ENCODE data around the gene EXOC6B. TPM values are rescaled to one million over a fixed set of nuclear protein-coding genes. Genes with fewer than 3 reads are reported as not detected.

Gene EXOC6B
- total RNA-seq, 6 experiments from 2014 or later, result 7.8 to 15.1 (median 9.1) TPM

- ATAC-seq (no peak), DNase-seq (no peak)
- Histone ChIP-seq H3K36me3 (no peaks in the 10 kb centered on the region), H3K27me3 (no peaks in the 10 kb centered on the region), H3K4me3 (no peak overlapping the region), H3K27ac (no peak overlapping the region), H3K4me1 (no peaks in the 10 kb centered on the region), H3K9me3 (no peaks in the 10 kb centered on the region)
- no peak for TF ChIP-seq CTCF (IDR thresholded peaks at IDR 0.05)
- no peak for TF ChIP-seq POLR2A (IDR thresholded peaks at IDR 0.05)
- intact Hi-C loops (cut with DNase I), result no loop called here
- WGBS (ENCODE audit: insufficient coverage, low coverage, low lambda C conversion rate, missing lambda C conversion rate), result 89% methylated on average over 2 of the region's 2 CpGs
Observed at GRCh38 chr2:72181616-72182015, 644.2 kb downstream of the EXOC6B start.

DNA sequence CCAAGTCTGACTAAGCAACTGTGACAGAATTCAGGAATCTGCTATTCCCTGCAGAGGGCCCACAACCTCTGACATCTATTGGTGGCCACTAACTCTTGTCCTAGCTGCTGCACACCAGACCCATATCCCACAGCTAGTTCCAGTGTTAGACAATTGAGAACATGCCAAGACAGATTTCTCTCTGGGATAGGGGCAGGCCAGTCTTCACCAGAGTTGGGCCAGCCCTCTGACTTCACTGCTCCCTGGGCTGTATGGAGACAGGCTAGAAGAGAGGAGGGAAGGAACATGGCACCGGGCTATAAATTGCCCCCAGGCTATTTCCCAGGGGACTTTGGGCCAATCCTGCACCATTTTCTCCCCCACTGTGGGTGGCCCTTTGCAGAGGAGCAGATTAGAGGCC is 645.5 kb downstream of the EXOC6B start:
- Histone ChIP-seq H3K9me3 (no peaks in the 10 kb centered on the region), H3K4me1 (no peaks in the 10 kb centered on the region), H3K4me3 (no peak overlapping the region), H3K27ac (no peak overlapping the region), H3K27me3 (no peaks in the 10 kb centered on the region), H3K36me3 (no peaks in the 10 kb centered on the region)
- DNase-seq, result no peak
- TF ChIP-seq POLR2A (IDR thresholded peaks at IDR 0.05), result no peak
- TF ChIP-seq CTCF (IDR thresholded peaks at IDR 0.05), result no peak
- WGBS (ENCODE audit: insufficient coverage, low coverage, low lambda C conversion rate, missing lambda C conversion rate), result 100% methylated on average over 1 of the region's 1 CpG
- no peak for ATAC-seq
- intact Hi-C loops (cut with DNase I), result no loop called here

DNA sequence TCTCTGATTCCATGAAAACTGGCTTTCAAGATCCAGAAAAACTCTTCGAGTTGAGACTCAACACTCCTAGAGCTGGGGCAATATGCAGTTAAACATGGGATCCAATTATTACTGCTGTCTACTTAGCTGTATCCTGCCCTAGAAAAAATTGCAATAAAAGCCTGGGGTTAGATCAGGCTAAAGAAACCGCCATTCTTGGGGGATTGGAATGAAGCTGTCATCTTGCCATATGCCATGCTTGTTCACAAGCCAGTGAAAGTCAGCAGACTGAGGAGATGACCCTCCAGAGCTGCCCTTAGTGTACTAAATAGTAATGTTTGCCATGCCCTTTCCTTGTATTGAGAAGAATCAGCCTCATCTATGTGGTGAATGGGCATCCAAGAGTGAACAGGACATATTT is 647.3 kb downstream of the EXOC6B start:
- TF ChIP-seq CTCF (IDR thresholded peaks at IDR 0.05) (no peak), POLR2A (IDR thresholded peaks at IDR 0.05) (no peak)
- WGBS (ENCODE audit: insufficient coverage, low coverage, low lambda C conversion rate, missing lambda C conversion rate), result 94% methylated on average over 2 of the region's 2 CpGs
- Histone ChIP-seq H3K9me3 (no peaks in the 10 kb centered on the region), H3K4me1 (no peaks in the 10 kb centered on the region), H3K4me3 (no peak overlapping the region), H3K36me3 (no peaks in the 10 kb centered on the region), H3K27ac (no peak overlapping the region), H3K27me3 (no peaks in the 10 kb centered on the region)
- DNase-seq (no peak), ATAC-seq (no peak)
- intact Hi-C loops (cut with DNase I), result no loop called here

DNA sequence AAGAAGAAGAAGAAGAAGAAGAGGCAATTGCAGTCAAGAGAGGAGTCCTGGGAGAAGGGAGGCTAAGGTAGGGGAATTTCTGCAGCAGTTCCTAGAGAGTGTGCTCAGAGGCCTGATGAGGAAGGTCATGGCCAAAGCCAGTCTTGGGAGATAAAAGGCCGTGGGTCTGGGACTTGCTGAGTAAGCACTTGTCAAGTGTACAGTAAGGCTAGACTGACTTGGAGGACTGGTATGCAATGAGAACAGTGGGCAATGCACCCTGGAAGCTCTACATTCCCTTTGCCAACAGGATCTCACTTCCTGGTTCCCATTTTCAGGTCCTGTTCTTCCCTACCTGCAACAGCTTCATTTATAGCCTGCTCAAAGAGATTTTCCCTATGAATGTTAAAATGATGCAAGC is 649.6 kb downstream of the EXOC6B start:
- no peak for TF ChIP-seq POLR2A (IDR thresholded peaks at IDR 0.05)
- TF ChIP-seq CTCF (IDR thresholded peaks at IDR 0.05), result no peak
- intact Hi-C loops (cut with DNase I), result no loop called here

DNA sequence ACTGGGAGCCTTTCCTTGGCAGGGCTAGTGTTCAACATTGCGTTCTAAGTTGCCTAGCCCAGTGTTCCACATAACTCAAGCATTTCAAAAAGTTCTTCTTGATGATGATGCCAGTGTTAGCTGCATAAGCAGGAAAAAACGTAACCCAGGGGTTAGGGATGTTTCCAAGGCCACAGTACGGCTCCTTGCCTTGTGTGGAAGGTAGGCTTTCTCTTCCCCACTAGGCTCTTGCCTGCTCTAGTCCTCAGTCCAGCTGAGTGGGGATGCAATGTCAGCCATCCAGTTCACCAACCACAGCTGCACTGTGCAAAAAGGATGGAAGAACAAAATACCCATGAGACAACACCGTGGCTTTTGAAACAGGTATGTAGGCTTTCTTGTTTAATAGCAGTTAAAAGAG is 650.2 kb downstream of the EXOC6B start:
- Histone ChIP-seq H3K27me3 (no peaks in the 10 kb centered on the region), H3K4me3 (no peak overlapping the region), H3K36me3 (no peaks in the 10 kb centered on the region), H3K27ac (no peak overlapping the region), H3K9me3 (no peaks in the 10 kb centered on the region), H3K4me1 (no peaks in the 10 kb centered on the region)
- TF ChIP-seq CTCF (IDR thresholded peaks at IDR 0.05), result no peak
- no peak for TF ChIP-seq POLR2A (IDR thresholded peaks at IDR 0.05)
- ATAC-seq (no peak), DNase-seq (no peak)
- WGBS (ENCODE audit: insufficient coverage, low coverage, low lambda C conversion rate, missing lambda C conversion rate), result 87% methylated on average over 3 of the region's 4 CpGs
- intact Hi-C loops (cut with DNase I), result no loop called here

More for the DNA sequence above, 649.6 kb downstream of the EXOC6B start:
- Histone ChIP-seq H3K36me3 (no peaks in the 10 kb centered on the region), H3K4me1 (no peaks in the 10 kb centered on the region), H3K9me3 (no peaks in the 10 kb centered on the region), H3K4me3 (no peak overlapping the region), H3K27me3 (no peaks in the 10 kb centered on the region), H3K27ac (no peak overlapping the region)
- ATAC-seq (no peak), DNase-seq (no peak)
- WGBS (ENCODE audit: insufficient coverage, low coverage, low lambda C conversion rate, missing lambda C conversion rate), result no CpG with 5 or more reads among the region's 1 CpG
